ENCODE data around the gene RNF43. TPM values are rescaled to one million over a fixed set of nuclear protein-coding genes. Genes with fewer than 3 reads are reported as not detected.

The RNF43 gene
- polyA plus RNA-seq, 1 of the 3 experiments (the other 2 are of a cell fraction), result not detected

- no peak overlapping the region for H3K27ac ChIP-seq (ENCODE audit: low read depth in 2 of 2, low read length in 1 of 2)
- no peaks in the 10 kb centered on the region for H3K79me2 ChIP-seq (ENCODE audit: insufficient read depth)
- ChIA-PET POLR2A (no interaction called here), CTCF (interaction anchor here (0.6 to 3.1 kb wide), 6 partner anchors 17 to 27 kb away, joined by 3 to 12 read pairs (median 4); partner anchors contain the start of gene RNF43)
- H3K36me3 ChIP-seq (replicated peaks in 1 of 2; ENCODE audit: control insufficient read depth in 1 of 2, insufficient read depth in 2 of 2, low read length in 1 of 2), result no peaks in the 10 kb centered on the region
- H3F3A ChIP-seq (replicated peaks; ENCODE audit: insufficient read depth), result no peaks in the 10 kb centered on the region
- H3K9me3 ChIP-seq, result no peaks in the 10 kb centered on the region
- H3K9ac ChIP-seq, result no peak overlapping the region
- H3K4me2 ChIP-seq, result no peak overlapping the region
- TF ChIP-seq SIN3A (IDR thresholded peaks at IDR 0.05; ENCODE audit: borderline replicate concordance, low read depth, low read length) (no peak), EP300 (IDR thresholded peaks at IDR 0.05; ENCODE audit: borderline replicate concordance in 1 of 2, low read depth in 1 of 2, low read length in 1 of 2) (no peak), MEF2A (IDR thresholded peaks at IDR 0.05; ENCODE audit: borderline replicate concordance, low read depth) (no peak), PBX3 (IDR thresholded peaks at IDR 0.05) (no peak), ELF1 (IDR thresholded peaks at IDR 0.05) (no peak), NRF1 (IDR thresholded peaks at IDR 0.05; ENCODE audit: low read depth, low read length) (no peak), YY1 (IDR thresholded peaks at IDR 0.05; ENCODE audit: low read depth) (no peak), RAD21 (IDR thresholded peaks at IDR 0.05; ENCODE audit: low read length) (no peak), RCOR1 (IDR thresholded peaks at IDR 0.05; ENCODE audit: low read length) (no peak), RFX5 (IDR thresholded peaks at IDR 0.05; ENCODE audit: low read length) (no peak), MXI1 (IDR thresholded peaks at IDR 0.05; ENCODE audit: low read depth, low read length) (no peak)
- no peaks in the 10 kb centered on the region for H3K9me2 ChIP-seq
- no peak overlapping the region for H2AFZ ChIP-seq (ENCODE audit: low read depth)
- H4K20me1 ChIP-seq (ENCODE audit: insufficient read depth), result no peaks in the 10 kb centered on the region
- H3K4me3 ChIP-seq (ENCODE audit: low read depth in 2 of 2, low read length in 1 of 2), result no peak overlapping the region
- 8% methylated on average over 2 of the region's 2 CpGs for WGBS (ENCODE audit: low lambda C conversion rate)
- no peak for DNase-seq
- peaks cover 0 to 10% of the 10 kb centered on the region in 2 experiments; a peak in 2 of 4 replicates for H3K4me1 ChIP-seq (ENCODE audit: control insufficient read depth in 1 of 2, insufficient read depth in 2 of 2, low read depth in 1 of 2, low read length in 1 of 2)
- peaks cover 46% of the 10 kb centered on the region for H3K27me3 ChIP-seq (ENCODE audit: insufficient read depth)
Observed at GRCh38 chr17:58390884-58391283, 26.4 kb downstream of the RNF43 start.

GRCh38 chr17:58388302-58389190 lies 28.8 kb downstream of the RNF43 start:
- H4K20me1 ChIP-seq (ENCODE audit: insufficient read depth), result no peaks in the 10 kb centered on the region
- H3K27me3 ChIP-seq (ENCODE audit: insufficient read depth), result peaks cover 36% of the 10 kb centered on the region
- H3K9me2 ChIP-seq, result no peaks in the 10 kb centered on the region
- H3K9me3 ChIP-seq, result no peaks in the 10 kb centered on the region
- no peak for DNase-seq
- H3K4me2 ChIP-seq, result no peak overlapping the region
- TF ChIP-seq USF1 (IDR thresholded peaks at IDR 0.05; ENCODE audit: borderline replicate concordance, low read depth) (no peak), MEF2A (IDR thresholded peaks at IDR 0.05; ENCODE audit: borderline replicate concordance, low read depth) (no peak), GABPA (IDR thresholded peaks at IDR 0.05; ENCODE audit: low read depth) (no peak), MAX (IDR thresholded peaks at IDR 0.05; ENCODE audit: low read depth) (no peak), FOXM1 (IDR thresholded peaks at IDR 0.05; ENCODE audit: low read depth) (no peak), SIN3A (IDR thresholded peaks at IDR 0.05; ENCODE audit: borderline replicate concordance, low read depth, low read length) (no peak), TAF1 (IDR thresholded peaks at IDR 0.05; ENCODE audit: borderline replicate concordance, low read depth, low read length) (no peak), USF2 (IDR thresholded peaks at IDR 0.05; ENCODE audit: borderline replicate concordance, low read depth, low read length) (no peak)
- peaks cover 0 to 10% of the 10 kb centered on the region in 2 experiments; a peak in 2 of 4 replicates for H3K4me1 ChIP-seq (ENCODE audit: control insufficient read depth in 1 of 2, insufficient read depth in 2 of 2, low read depth in 1 of 2, low read length in 1 of 2)
- CTCF ChIA-PET, result interaction anchor here (1.0 to 3.1 kb wide), 5 partner anchors 9 to 84 kb away, joined by 3 to 12 read pairs (median 5); partner anchors contain the start of gene RNF43
- no peaks in the 10 kb centered on the region for H3K36me3 ChIP-seq (replicated peaks in 1 of 2; ENCODE audit: control insufficient read depth in 1 of 2, insufficient read depth in 2 of 2, low read length in 1 of 2)
- H3K27ac ChIP-seq (ENCODE audit: low read depth in 2 of 2, low read length in 1 of 2), result no peak overlapping the region
- no peaks in the 10 kb centered on the region for H3K79me2 ChIP-seq (ENCODE audit: insufficient read depth)
- WGBS (ENCODE audit: low lambda C conversion rate), result 8% methylated on average over 3 of the region's 3 CpGs
- H3F3A ChIP-seq (replicated peaks; ENCODE audit: insufficient read depth), result no peaks in the 10 kb centered on the region
- H3K4me3 ChIP-seq (ENCODE audit: low read depth in 2 of 2, low read length in 1 of 2), result no peak overlapping the region
- H2AFZ ChIP-seq (ENCODE audit: low read depth), result no peak overlapping the region
- no peak overlapping the region for H3K9ac ChIP-seq
- POLR2A ChIA-PET, result no interaction called here

Data from SK-N-SH (cell line).